GM18499 (cell line): ENCODE results near the gene PROC.

ENCODE experiments used
- ATAC-seq: cut with Tn5 transposase; IDR thresholded peaks from one replicate; pipeline ENCODE4 v1.9.1; 2021; ENCODE audit warnings: moderate number of reproducible peaks; ENCODE audit not compliant: insufficient read depth, unreplicated experiment

Gene PROC

GRCh38 chr2:127418300-127419111 lies at the start of gene PROC:
Gene PROC, plus strand, starts transcription at chr2:127418427. Its CDS starts 1,516 bp downstream, at chr2:127419943.
- no peak for ATAC-seq

DNA sequence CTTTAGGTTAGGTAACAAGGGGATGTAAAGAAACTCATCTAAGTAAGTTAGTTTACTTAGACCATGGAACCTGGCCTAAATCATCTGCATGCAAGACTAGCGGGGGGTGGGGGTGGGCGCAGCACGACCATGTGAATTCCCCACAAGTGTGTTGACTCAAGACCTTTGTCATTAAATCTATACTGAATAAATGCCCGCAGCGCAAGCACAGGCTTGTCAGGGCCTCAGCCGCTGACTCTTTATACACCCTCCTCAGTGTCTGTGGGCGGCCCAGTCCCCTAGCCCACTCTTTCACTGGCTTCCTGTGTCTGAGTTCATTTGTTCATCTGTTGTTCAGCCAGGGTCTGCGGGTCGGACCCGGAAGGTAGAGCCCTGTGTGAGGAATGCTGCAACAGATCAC lies 48.2 kb upstream of the PROC start:
- no peak for ATAC-seq

GRCh38 chr2:127371037-127371436 lies 47.2 kb upstream of the PROC start:
- ATAC-seq, result no peak

- no peak for ATAC-seq
Observed at GRCh38 chr2:127373362-127374083, 44.7 kb upstream of the PROC start.

DNA sequence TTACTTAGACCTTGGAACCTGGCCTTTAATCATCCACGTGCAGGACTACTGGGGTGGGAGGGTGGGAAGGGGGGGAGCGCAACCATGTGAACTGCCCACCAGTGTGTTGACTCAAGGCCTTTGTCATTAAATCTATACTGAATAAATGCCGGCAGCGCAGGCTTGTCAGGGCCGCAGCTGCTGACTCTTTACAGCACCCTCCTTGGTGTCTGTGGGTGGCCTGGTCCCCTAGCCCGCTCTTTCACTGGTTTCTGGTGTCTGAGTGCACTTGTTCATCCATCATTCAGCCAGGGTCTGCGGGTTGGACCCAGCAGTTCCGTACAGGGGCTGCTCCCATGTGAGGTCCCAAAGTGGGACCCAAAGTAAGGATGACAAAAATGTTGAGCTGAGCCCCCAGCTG lies 42.0 kb upstream of the PROC start:
- no peak for ATAC-seq

- no peak for ATAC-seq
Observed at GRCh38 chr2:127377262-127377661, 41.0 kb upstream of the PROC start.

GRCh38 chr2:127378720-127379119 lies 39.5 kb upstream of the PROC start:
- ATAC-seq, result no peak

DNA sequence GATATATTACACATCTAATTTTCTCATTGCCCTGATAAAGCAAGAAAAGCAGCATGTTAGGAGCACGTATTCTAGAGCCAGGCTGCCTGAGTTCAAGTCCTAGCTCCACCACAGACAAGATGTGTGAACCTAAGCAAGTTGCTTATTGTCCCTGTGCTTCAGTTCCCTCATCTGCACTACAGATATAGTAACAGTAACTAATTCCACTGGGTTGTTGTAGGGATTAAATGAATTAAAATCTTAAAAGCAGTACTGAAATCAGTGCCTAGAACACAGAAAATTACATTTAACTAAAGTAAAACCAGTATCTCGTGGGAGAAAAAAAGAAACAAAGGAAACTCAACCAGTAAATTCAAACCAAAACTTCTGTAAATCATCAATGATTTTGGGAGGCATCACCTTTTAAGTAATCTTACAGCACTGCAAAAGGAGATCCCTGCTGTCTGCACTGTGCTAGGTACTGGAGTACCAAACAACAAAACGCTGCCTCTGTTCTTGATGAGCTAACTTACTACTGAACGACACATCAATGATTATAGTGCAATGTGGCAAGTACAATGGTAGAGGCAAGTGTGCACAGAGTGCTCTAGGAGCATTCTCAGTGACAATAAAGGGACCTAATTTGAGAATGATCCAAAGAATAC lies 38.4 kb upstream of the PROC start:
- ATAC-seq, result no peak

DNA sequence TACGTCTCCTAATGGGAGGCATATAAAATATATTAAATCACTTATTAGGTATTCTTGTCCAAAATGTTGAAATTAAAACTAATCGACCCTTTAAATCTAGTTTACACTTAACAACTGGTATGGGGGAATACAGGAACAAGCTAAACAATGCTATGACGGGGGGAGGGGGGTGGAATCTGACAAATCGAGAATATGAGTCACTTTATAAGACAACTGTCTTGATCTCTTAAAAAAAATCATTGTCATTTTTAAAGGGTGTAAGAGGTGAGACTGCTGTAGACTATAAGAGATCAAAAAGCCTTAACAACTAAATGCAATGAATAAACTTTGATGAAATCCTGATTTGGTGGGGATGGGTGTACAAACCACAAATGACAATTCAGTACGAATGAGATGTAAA lies 36.5 kb upstream of the PROC start:
- no peak for ATAC-seq

GRCh38 chr2:127382831-127383230 lies 35.4 kb upstream of the PROC start:
- ATAC-seq, result no peak

- ATAC-seq, result no peak
Observed at GRCh38 chr2:127384529-127384928, 33.7 kb upstream of the PROC start.

DNA sequence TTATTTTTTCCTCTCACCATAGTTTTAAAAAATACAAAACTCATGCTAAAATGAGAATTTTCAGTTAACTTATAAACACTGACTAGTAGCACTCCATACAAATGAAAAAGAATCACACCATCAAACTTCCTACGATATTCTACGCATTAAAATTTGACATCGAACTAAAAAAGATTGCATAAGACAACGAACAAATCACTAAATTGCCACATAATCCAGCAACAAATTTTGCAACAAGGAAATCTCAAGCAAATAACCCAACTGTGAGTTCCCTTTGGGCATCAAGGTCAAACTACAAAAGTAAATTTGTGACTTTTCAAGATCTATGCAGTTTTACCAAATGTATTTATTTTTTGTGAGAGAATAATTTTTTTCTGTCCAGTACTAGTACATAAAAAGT lies 32.0 kb upstream of the PROC start:
- ATAC-seq, result no peak

GRCh38 chr2:127386764-127387654 lies 31.2 kb upstream of the PROC start:
- peak; percentile 29 for ATAC-seq

DNA sequence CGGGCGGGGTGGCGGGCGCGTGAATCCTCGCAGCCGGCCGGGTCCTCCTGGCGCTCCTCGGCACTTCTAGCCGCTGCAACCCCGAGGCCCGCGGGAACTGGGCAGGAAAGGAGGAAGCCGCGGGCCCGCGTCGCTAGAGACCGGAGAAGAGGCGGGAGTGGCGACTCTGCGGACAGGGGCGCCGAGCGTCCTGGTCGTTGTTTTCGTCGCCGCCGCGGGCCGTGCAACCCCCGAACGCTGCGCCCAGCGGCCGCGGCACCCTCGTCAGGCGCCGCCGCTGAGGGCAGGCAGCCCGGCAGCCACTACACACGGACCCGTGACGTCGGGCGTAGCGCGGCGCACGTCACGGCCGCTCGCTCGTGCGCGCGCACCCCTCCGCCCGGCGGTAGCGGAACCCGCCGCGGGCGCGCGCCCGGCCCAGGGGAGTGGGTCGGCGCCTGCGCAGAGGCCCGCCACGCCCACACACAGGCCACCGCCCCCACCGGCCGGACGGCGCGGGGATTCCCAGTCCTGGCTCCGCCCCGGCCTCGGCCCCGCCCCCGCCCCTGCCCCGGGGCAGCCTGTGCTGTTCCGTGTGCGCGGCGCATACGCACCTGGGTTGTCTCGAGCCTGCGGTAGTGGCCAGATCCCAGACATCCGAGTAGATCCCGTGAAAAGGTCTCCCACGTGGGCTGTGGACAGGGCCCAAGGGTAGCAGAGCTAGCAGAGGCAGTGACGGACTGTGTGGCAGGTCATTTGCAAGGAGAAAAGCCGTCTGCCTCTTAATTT lies 30.4 kb upstream of the PROC start, which contains the start of gene MAP3K2:
Gene MAP3K2 (minus strand): TSS at position 321 of the 768 bp plus-strand sequence. CDS start 44,846 bp downstream, outside the sequence.
- peak; percentile 49 for ATAC-seq

GRCh38 chr2:127388423-127389164 lies 29.6 kb upstream of the PROC start:
- peak; percentile 8 for ATAC-seq

DNA sequence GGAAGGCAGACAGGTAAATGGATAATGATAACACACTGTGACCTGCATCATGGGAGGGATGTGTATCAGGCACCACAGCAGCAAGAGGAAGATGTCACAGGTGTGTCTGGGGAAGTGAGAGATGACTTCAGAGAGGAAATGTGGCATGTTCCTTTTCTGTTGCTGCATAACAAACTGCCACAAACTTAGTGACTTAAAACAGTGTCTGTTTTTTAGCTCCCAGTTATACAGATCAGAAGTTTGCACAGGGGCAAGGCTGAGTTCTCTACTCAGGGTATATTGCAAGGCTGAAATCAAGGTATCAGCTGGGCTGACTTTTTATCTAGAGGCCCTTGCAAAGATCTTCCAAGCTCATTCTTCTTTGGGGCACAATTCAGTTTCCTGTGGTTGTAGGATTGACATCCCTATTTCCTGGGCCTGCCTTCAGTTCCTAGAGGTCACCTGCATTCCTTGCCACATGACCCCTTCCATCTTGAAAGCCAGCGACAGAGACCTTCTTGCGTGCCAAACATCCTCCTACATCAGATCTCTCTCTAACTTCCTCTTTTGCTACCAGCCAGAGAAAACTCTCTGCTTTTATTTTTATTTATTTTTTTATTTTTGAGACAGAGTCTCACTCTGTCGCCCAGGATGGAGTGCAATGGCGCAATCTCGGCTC lies 28.3 kb upstream of the PROC start:
- no peak for ATAC-seq

DNA sequence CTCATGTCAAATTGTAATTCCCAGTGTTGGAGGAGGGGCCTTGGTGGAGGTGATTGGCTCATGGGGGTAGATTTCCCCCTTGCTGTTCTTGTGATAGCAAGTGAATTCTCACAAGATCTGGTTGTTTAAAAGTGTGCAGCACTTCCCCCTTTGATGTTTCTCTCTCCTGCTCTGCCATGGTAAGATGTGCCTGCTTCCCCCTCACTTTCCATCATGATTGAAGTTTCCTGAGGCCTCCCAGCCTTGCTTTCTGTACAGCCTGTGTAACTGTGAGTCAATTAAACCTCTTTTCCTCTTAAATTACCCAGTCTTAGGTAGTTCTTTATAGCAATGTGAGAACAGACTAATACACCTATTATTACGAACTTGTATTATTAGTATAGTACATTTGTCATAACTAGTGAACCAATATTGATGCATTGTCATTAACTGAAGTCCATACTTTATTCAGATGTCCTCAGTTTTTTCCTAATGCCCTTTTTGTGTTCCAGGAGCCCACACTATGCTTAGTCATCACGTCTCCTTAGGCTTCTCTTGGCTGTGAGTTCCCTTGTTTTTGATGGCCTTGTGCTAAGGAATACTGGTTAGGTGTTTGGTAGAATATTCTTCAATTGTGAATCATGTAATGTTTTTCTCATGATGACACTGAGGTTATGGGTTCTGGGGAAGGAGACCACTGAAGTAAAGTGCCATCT lies 25.9 kb upstream of the PROC start:
- no peak for ATAC-seq
